GM21576 (cell line): ENCODE results near the gene CORO1C.

Experiments
- ATAC-seq: cut with Tn5 transposase; IDR thresholded peaks from one replicate; pipeline ENCODE4 v1.9.1; 2021; ENCODE audit warnings: mild to moderate bottlenecking, moderate library complexity; ENCODE audit not compliant: unreplicated experiment

Gene CORO1C

DNA sequence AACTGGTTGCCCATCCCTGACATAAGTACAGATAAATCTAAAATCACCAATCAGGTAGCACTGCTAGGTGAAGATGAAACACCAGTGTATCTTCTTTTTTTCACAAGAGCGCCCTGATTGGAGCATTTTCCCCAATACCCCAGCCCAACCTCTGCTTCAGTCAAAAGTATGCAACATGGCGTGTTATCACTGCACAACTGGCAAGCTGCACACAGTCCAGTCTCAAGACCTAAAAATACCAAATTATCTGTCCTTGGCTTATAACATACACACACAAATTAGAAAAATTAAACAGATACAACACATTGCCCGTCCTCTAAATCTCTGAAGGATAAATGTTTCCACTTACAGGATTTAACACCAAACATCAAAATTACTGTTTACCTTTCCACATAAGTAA lies 77.4 kb downstream of the CORO1C start:
- no peak for ATAC-seq

DNA sequence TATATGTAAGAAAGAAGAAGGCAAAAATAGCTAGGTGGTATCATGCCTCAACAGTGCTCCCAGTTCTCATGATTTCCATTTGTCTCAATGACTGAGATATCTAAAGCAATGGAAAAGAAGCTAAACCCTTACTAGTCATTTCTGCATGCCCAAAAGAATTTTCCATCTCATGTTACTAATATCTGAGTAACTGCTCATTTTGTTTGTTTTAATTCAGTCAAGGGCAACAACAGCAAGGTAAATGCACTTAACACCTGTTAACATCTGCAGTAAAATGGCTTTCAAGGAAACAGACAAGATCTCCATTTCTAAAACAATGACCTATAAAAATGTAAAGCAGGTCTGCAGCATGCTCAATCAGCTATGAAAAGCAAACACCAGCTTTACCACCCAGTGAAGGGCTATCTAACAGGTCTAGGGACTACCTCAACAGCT lies 78.2 kb downstream of the CORO1C start:
- ATAC-seq: no peak

DNA sequence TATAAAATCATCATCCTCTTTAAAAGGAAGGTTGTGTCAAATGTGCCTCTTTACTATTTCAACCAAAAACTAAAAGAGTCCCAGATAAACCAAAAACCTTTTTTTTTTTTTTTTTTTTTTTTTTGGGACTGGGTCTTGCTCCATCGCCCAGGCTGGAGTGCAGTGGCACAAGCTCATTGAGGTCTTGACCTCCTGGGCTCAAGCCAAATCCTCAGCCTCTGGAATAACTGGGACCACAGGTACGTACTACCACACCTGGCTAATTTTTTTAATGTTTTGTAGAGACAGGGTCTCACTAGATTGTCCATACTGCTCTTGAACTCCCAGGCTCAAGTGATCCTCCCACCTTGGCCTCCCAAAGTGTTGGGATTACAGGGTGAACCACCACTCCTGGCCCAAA lies 81.2 kb downstream of the CORO1C start:
- ATAC-seq: no peak

DNA sequence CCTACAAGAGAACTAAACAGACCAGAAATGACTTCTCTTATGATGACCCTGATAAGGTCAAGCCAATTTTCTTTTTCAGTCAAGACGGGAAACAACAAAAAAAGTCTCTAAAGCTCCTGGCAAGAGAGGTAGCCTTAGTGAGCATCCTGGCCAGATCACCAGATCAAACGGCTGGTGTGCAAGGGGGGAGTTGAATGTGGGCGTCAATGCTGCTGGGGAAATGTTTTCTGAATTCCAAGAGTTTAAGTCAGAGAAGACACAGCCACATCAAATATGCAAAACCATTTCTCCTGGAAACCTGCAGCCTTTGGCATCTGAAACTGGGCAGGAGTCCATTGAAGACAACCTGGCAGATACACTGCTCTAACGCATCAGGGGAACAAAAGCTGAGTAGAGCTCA lies 81.6 kb downstream of the CORO1C start:
- ATAC-seq: no peak

DNA sequence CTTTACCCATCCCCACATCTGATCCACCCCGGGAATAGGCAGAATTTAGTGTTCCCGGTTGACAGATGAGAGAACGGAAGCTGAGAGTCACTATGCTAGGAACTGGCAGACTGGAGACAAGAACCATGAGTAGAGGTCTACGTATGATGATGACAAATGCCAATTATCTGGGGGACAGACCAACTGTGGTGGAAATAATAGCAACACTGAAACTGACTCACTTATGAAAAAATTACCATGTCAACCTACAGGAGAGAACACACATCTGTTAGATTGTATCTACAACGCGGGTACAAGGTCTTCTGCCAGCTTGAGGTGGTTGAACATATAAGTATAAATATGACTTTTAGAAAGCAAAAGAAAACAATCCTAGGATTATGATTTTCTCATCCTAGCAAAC lies 82.2 kb downstream of the CORO1C start:
- no peak for ATAC-seq

DNA sequence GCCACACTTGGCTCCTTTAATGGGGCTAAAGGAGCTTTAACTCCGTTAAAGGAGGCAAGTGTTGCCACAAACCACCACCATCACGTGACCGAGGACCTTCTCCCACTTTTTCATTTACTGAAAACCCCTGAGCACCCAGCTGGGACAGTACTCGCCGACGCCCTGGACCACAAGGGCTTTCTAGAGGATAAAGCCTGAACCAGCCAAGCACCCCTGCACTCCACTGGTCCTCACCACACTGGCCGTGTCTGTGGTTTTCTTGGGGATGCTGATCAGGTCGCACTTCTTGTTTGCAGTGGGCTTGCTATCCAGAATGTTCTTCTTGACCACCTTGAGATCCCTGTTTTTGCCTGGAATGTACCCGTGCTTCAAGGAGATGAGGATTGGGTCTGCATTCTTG lies 82.9 kb downstream of the CORO1C start:
- ATAC-seq: no peak

DNA sequence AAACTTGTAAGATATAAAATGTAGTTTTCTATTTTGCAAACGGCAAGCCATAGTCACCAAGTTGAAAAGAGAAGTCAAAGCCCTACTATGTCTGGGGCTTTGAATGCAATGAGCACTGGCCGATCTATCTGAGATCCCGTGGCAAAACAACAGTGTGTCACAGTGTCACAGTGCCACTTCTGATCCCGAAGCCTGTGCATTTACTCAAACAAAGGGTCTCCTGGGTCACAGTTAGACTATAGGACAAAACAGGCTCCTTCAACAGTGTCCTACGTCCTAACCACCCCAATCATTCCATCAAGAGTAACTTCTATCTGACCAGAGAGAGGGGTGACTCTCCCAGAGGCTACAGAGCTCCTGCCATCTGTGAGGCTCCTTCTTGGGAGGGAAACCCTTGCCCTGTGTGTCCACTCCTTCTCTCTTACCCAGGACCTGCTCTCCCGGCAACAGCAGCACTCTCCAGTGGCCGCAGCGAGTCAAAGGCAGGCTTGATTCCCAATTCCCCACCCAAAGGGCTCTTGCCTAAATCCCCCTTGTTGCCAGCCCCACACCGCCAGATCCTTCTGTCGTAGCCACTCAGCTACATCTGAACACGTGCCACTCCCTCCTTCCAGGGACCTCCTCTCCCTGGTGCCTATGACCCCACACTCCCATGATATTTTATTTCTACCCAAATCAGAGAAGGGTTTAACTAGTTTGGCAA lies 83.6 kb downstream of the CORO1C start:
- ATAC-seq: no peak

DNA sequence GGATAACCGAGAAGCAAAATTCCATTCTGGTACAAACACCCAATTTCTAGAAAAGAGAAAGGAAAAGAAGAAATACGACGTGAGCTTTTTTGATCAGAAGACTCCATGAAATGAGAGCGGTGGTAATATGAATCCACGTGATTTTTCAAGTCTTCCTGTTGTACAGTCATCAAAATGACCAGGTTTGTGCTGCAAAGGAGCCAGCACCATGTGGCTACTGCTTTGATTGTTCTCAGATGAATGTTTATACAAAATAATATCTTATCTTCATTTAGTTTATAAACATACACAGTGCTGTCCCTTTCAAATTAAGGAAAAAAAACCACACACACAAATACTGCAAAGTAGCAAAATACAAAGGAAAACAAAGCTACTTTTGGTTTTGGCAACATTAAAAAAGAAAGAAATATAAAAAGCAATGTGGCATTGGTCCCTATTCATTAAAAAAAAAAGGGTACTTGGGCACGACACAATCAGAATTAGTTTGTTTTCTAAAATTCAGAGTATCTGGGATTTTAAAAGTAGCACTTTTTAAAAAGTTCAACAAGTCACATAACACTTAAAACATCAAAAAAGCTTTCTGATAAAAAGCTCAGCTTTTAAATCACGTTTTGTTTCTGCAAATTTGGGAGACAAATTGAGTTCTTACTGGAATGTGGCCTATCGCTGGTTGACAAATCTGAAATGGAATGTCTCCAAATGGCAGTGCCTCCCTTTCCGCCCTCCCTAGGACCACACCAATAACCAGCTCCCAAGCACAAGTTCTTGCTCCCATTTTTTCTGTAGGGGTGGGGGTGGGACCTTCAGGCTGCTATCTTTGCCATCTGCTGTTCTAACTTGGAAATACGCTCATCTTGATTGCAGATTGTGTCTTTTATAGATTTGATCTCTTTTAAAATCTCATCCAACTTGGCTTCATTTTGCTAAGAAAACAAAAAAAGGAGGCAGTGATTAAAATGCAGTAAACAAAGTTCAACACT lies 84.4 kb downstream of the CORO1C start:
- no peak for ATAC-seq

DNA sequence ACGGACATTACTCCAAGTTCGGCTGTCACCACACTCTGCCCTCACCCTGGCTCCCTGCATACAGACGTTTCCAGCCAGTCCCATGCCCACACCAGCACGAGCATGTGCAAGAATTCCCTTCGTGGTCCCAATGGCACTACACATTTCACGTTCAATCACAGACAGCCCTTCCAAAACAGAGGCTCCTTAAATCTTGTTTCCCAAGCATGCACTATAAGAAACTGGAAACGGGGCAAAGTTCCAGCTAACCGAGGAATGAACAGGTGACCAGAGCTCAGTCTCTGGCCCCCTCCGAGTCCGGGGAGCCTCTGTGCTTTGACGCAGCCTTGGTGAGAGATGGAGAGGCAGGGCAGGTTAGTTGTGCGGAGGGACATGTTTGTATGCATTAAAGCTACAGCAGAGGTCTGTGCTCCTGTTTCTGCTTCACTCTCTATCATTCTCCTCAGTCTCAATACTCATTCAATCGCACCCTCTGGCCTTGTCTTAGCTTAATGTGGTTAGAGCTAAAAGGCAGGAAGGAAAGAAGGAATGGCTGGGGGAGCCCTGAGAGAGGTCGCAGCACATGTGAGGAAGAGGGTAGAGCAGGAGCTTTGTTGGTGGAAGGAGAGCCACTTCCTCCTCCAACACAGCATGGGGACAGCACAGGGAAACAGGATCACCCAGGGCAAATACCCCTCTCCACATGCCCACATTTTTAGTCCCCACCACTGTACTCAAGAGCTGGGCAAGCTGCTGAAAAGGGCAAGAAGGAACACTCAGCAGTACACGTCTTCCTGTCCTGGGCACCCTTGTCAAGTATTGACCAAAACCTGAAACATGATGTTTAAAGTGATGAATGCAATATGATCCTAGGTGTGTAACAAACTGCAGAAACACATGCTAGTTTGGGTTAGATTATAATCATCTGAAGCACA lies 85.4 kb downstream of the CORO1C start:
- ATAC-seq: no peak

DNA sequence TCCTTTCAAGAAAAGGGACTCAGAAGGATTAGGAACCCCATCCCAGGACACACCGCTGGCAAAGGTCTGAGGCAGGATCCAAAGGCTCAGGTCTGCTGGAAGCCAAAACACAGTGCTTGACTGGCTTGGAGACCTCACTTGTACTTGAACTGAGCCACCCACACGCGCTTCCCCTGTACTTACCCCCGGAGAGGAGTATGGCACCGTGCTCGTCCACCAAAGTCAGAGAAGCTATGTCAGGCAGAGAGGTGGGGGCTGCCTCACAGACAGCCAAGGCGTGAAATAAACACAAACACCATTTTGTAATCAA lies 86.6 kb downstream of the CORO1C start:
- no peak for ATAC-seq

DNA sequence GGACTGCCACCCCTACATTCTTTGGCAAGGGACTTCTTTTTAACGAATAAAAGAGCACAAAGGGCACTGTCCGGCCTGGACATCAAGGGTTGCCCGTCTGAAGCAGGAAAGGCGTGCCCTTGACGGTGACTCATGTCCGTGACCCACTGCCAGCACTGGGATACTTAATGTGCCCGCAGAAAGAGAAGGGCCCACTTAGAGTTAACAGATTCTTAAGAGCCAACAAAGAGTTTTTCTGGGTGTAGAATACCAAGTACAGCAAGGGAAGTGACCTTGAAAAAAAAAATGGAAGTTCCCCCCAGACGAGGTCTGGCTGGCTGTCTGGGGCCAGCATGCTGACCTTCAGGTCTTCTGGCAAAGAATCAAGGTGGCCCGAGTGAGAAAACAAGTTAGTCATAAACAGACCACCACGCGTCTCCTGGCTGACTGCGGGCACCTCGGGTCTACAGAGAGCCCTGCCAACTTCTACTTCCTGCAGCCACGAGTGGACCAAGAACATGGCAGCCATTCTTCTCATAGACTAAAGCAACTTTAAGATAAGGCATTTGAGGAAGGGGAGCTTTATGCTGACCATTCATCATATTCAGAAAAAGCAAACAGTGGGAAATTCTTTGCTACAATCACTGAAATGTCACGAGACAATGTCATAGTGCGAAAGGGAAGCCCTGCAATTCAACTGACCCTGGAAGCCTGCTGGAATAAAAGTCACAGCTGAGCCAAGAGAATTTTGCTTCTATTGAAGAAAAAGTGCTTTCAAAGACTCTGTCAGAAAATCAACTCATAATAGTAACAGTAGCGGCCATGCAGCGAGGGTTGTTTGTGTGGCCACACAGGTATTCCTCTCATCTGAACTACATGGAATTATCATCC lies 87.1 kb downstream of the CORO1C start:
- no peak for ATAC-seq

DNA sequence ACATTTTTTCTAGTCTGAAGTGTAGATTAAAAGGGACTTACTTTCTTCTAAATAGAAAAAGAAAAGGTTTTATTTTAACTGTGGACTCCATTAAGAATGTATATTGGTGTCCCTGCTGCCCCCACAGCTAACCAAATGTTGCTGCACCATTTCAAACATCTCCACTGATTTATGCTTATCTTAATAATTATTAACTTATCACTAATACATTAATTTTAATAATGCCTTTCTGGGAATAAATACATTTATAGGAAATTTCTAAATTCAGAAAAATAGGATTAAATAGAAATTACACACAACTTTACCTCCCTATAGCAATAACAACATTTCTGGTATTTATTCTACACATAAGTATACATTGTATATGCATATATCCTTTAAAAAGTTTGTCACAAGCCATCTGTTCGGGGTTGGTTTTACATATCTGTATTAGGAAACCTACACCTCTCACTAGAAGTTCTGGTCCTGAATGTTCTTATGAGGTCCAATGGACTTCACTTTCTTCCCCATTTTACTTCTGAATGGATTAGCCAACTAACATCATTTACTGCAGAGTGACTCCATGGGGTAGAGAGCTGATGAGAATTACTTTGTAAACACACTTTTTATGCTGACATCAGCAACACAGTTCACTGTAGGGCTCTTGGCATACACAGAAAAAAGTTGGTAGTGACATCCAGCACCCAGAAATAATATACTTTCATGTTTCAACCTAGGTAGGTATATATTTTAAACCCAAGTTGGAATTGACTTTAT lies 88.2 kb downstream of the CORO1C start:
- no peak for ATAC-seq

DNA sequence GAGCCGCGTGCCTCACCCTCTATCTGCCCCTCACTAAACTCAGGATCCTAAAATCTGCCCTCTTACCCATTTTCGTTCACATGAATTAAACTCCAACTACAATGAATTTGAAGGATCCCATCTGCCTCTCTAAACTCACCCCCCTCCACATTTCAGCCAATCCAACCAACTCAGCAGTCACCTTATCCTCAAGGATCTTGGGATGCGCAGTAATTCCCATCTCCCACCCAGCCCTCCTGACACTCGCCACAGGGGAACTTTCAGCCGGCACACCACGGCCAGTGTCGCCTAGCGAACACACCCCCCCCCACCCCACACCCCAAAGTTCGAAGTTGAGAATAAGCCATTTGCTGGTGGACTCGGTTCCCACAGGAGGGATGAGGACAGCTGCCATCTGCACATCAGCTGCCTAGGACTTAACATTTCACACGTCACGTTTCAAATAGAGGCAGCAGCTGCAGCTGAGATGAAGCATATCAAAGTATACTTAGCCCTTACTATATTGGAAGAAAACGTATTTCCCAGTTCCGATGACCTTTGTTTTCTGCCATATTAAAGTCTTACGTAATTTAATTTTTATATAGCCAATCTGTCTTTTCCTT lies 88.9 kb downstream of the CORO1C start:
- no peak for ATAC-seq

DNA sequence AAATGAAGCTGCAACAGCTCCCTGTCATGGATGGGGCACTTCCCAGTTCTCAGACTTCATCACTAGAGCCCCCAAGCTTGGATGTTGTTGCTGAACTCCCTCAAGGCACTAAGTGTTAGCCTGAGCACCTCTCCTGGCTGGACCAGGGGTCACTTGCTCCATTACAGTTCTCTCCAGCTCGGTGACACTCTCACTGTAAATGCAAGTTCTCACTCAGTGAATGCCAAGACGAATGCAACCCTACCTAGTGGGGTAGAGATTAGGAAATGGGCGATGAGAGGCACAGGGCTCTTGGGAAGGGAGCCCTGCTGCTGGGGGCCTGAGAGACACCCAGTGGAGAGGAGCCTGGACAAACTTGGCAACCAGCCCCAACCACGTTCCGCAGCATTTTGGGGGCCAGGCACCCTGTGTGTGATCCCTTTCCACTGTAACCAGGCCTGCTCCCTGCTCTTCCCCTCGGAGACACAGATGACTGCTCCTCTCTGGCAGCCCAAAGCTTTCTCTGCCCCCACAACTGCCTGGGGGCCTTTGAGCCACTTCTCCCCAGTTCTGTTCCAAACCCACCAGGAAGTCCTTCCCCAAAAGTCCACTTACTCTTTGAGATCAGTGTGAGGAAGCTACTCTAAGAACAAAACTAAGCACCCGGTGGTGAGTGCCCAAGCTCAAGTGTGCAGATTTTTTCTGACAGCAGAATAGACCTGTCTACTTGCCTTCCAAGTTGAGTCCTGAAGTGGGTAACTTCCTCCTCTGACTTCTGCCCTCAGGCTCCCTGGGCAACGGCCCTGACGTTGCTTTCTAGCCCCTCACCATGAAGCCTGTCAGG lies 89.7 kb downstream of the CORO1C start:
- no peak for ATAC-seq

DNA sequence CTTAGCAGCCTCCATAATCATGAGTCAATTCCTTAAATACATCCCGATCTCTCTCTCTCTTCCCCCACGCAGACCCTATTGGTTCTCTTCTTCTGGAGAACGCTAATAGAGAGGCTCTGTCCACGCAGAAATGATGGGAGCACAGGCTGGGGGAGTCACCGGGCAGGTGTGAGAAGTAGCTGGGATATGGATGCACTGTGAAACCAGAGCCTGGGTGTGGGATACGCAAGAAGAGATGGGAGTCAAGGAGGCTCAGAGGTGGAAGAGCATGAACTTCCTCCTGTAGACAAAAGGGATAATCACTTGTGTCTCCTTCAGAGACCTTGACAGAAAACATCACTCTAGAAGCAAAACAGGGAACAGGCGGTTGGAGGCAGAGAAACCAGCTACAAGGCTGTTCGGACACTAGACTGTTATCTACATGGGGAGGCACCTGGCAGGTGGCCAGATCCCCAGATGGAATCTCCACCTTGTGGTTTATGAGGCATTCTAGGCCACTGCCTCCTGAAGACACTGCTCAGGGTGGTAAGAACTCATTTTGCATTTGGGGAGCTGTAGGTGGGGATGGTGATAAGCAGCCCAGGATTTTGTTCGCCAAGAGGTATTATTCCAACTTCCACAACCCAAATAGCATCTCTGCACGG lies 90.4 kb downstream of the CORO1C start:
- no peak for ATAC-seq

DNA sequence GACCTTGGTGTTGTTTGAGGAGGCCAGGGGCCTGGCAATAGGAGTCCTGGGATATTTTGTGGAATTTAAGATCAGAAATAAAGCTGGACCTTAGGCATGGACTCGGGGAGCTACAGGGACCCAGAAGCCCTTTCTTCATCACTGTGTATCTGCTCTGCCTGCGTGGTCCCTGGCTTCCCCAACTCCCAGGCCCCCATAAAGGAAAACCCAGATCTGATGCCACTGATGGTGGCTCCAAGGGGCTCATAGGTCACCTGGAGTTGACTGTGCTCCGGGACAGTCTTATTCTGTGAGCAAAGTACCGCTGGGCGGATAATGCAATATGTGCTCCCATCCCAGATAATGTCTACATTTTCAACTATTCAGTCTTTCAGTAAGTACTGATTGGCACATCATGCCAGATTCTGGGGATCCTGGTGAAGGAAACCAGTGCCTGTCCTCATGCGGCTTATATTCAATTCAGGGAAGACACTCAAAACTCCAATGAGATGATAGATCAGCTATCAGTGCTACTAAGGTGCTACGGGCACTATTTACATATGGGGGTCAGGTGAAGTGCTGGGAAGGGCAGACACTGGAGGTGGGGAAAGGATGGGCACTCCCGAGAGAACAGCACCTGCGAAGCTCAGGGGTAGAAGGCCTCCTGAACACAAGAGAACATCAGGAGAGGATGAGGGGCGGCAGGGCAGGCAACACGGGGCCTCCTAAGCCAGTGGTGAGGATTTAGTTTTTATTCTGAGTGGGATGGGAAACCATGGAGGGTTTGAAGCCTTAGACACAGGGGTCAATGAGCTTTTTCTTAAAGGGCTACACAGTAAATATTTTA lies 92.1 kb downstream of the CORO1C start:
- no peak for ATAC-seq
